SW 1271 (cell line): ENCODE measurements around the gene ASL.
"Not testable (repeated sequence)": the region's sequence is repeated elsewhere in the genome, so short reads cannot be mapped to it uniquely, and the experiment has no call there.

Experiments
- DNase-seq, 2 experiments: peaks; one replicate each; lab custom pipeline; 2025; lab: John Stamatoyannopoulos, UW

The ASL gene

DNA sequence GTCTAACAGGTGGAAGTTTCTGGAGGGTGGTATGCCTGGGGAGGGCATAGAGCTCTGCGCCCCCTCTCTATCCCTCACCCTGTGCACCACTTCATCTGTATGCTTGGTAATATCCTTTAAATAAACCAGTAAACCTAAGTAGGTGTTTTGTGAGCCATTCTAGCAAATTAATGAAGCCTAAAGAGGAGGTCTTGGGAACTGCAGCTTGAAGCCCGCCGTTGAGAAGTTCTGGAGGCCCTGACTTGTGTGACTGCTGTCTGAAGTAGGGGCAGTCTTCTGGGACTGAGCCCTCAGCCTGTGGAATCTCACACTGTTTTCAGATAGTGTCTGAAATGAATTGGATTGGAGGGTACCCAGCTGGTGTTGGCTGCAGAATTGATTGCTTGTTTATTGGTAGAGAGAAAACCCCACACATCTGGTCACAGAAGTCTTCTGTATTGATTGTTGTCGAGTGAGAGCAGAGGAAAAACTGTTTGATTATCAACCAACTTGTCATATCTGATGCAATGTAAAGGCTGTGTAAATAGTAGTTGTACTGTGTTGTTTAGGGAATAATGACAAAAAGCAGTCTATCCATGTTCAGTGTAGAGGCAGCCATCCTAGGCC is 43.7 kb downstream of the ASL start:
- DNase-seq, result no peak

DNA sequence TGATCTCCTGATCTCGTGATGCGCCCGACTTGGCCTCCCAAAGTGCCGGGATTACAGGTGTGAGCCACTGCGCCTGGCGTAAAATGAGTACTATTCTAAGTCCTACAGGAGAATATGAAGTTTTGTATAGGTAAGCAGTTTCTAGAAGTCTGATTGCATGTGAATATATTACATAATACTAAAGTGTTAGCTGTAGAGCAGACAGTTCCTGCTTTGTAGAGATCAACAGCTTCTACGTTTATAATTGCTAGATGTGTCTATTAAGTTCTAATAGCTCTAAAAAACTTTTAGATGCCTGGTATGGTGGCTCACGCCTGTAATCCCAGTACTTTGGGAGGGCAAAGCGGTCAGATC is 47.5 kb downstream of the ASL start:
- DNase-seq, result no peak

DNA sequence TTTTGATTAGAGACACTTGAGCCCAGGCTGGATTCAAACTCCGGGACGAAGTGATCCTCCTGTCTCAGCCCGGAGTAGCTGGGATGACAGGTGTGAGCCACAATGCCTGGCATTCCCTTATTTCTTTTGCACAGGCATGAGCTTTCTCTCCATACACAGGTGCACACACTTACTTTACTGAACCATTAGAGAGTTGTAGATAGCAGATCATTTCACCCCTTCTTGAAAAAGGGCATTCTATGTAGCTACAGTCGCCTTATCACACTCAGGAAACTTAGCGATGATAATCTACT is 48.9 kb downstream of the ASL start:
- DNase-seq, result not testable (repeated sequence)

DNA sequence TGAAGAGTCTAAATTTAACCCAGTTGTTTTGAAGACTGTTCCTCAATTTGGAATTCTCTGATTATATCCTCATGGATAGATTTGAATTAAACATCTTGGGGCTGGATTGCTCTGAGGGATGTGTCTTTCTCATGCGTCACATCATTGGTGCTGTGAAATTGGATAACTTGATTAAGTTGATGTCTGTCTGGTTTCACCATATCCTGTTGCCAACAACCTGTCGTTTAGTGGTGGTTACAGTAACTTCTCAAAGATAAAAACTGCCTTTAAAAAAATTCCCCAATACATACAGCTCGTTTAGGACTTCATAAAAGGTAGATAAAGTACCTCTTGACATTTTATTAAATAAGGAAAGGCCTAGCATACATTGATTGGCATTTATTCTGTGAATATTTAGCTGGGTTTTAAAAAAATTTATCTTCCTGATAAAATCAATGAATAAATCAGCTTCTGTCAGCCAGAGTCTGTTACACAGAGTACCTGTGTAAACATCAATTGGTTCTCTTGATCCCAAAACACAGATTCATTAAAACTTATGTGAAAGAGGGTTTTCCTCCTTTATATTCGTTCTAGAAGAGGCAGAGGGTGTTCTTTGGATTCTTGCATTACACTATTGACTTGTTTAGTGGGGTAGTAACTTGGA is 49.6 kb downstream of the ASL start:
- DNase-seq, result no peak

DNA sequence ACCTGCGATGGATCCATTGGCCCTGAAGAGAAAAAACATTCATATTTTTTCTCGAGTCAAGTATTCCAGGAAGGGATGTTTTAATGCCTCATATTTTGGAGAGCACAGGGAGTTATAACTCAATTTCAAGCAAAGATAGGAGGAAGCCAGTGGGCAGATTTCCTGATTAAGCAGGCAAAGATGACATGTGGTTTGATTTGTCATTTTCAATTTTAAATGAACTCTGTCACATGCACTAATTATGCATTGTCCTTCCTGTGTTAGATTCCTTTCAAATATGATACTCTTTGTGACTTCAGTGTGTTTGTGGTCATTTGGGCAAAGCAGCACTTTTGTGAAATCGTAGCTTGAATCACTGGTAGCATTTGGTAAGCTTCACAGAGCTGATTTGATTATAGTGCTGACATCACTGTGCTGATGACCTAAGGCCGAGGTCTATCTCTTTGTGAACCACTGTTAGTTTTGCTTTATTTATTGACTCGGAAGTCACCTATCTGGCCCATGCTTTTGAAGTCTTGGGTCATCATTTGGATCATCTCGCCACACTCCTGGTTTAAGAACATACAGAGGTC is 50.2 kb downstream of the ASL start:
- not testable (repeated sequence) for DNase-seq

DNA sequence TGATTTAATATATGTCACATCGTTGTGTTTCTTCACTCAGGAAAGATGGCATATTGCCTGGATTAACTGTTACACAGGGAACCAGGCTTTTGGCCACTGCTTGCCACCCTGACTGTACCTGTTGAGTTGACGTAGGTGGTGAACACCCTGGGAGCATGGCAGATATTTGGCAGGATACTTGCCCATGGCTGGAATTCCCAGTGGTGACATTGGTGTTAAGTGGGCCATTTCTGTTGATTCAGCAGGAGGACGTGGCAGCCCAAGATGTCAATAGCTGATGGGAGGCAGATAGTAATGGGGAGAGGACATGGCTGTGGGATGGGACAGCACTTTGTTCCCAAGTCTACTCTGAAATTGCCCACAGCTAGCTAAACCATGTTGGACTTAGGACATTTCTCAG is 51.6 kb downstream of the ASL start:
- not testable (repeated sequence) for DNase-seq

DNA sequence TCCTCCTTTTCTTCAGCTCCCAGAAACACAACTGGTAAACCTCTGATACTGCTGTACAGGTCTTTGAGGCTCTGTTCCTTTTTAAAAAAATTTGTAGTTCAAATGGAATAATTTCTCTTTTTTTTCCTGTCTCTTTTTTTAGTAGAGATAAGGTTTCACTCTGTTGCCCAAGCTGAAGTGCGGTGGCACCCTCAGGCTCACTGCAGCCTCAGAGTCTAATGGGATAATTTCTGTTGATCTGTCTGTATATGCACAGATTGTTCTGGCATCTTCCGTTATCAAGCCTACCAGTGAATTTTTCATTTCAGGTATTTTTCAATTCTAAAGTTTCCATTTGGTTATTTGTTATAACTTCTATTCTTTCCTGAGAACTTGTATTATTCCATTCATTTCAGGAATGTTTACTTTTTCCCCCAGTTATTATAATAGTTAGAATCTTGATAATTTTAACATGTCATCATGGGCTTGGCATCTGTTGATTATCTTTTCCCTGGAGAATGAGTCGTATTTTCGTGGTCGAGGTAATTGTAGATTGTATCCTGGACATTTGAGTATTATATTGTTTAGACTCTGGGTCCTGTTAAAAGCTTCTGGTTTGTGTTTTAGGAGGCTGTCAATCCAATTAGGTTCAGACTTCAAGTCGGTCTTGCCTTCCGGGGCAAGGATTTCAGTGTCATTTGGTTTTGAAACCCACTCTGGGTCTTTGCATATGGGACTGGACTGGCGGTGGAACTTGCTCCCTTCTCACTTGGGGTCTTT is 63.6 kb downstream of the ASL start:
- no peak for DNase-seq

DNA sequence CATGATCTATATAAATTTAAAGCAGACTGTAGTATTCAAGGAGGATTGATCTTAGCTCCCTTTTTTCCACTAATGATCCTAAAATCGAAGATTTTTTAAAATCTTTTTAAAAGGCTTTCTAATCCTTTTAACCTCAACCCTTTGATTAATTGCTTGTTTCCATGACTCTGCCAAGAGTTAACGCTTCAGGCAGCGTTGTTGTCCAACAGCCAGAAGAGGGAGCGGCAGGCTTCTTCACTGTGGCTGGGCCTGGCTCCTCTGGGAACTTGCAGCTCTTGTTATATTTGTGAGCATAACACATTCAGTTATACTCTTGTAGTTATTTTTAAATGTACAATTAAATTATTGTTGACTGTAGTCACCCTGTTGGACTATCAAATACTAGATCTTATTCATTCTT is 65.3 kb downstream of the ASL start:
- DNase-seq, result peak in 1 of 2 experiments; percentile 22

DNA sequence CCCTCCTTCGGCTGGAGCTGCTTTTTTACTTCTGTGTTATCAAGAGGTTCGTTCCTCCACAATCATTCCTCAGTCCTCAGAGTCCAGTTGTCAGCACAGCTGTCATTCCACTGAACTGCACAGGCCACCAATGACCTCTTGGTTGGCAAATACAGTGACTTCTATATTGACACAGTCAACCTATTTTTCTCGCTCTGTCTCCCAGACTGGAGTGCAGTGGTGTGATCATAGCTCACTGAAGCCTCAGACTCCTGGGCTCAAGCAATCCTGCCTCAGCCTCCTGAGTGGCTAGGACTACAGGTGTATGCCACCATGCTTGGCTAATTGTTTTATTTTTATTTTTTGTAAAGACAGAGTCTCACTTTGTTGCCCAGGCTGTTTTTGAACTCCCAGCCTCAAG is 66.7 kb downstream of the ASL start:
- no peak for DNase-seq

DNA sequence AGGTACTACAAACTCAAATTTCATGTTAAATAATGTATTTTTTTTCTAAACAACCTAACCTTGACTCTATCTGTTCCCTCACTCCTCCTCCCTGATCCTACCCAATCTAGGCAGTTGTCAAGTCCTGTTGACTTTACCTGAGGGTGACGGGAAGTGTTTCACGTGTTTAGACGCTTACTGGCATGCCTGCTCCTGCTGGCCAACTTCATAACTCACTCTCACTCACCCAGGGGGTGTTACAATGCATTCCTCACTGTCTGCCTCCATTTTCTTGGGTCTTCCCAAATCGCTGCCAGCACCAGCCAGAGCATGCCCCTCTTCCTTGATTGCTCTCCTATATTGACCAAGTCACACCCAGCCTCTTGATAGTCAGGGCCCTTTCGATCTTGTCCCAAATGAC is 67.4 kb downstream of the ASL start:
- no peak for DNase-seq
